ENCODE results near the gene CEBPE.

Gene CEBPE

GRCh38 chr14:23086565-23086964 is 32.5 kb downstream of the CEBPE start:
- no peak for TF ChIP-seq CTCF (IDR thresholded peaks at IDR 0.05)

- no peak for TF ChIP-seq CTCF (IDR thresholded peaks at IDR 0.05)
Observed at GRCh38 chr14:23085458-23085857, 33.6 kb downstream of the CEBPE start.

GRCh38 chr14:23080474-23080873 is 38.6 kb downstream of the CEBPE start:
- TF ChIP-seq CTCF (IDR thresholded peaks at IDR 0.05): no peak

- TF ChIP-seq CTCF (IDR thresholded peaks at IDR 0.05): no peak
Observed at GRCh38 chr14:23079716-23080115, 39.3 kb downstream of the CEBPE start.

- no peak for TF ChIP-seq CTCF (IDR thresholded peaks at IDR 0.05)
Observed at GRCh38 chr14:23078692-23079116, 40.4 kb downstream of the CEBPE start.

GRCh38 chr14:23077962-23078361 is 41.1 kb downstream of the CEBPE start:
- TF ChIP-seq CTCF (IDR thresholded peaks at IDR 0.05): no peak

GRCh38 chr14:23076785-23077408 is 42.2 kb downstream of the CEBPE start:
- TF ChIP-seq CTCF (IDR thresholded peaks at IDR 0.05): peak; percentile 77

GRCh38 chr14:23074906-23075305 is 44.1 kb downstream of the CEBPE start:
- no peak for TF ChIP-seq CTCF (IDR thresholded peaks at IDR 0.05)
